Endodermal cell (in vitro differentiated cells): Measurements from ENCODE around the gene HCRTR1. TPM values are rescaled to one million over a fixed set of nuclear protein-coding genes. Genes with fewer than 3 reads are reported as not detected.

ENCODE experiments used
- DNase-seq: peaks from one replicate; pipeline ENCODE4 v3.0.0-alpha.2; 2017
- H3K27ac ChIP-seq: 2 replicates; pipeline ENCODE4 v1.5.1; 2013; ENCODE audit warnings: mild to moderate bottlenecking, low read depth, low read length, moderate library complexity
- H3K27me3 ChIP-seq: 2 replicates; pipeline ENCODE4 v1.6.1; 2013; ENCODE audit warnings: mild to moderate bottlenecking, low read length, moderate library complexity; ENCODE audit not compliant: insufficient read depth, control insufficient read depth, poor library complexity, severe bottlenecking
- H3K36me3 ChIP-seq: 2 replicates; pipeline ENCODE4 v1.7.0; 2013; ENCODE audit warnings: mild to moderate bottlenecking, low read length, moderate library complexity; ENCODE audit not compliant: control insufficient read depth, insufficient read depth
- H3K4me1 ChIP-seq: one replicate; pipeline ENCODE4 v1.7.0; 2013; ENCODE audit warnings: low read length; ENCODE audit not compliant: control insufficient read depth, insufficient read depth
- H3K4me3 ChIP-seq: 2 replicates; pipeline ENCODE4 v1.5.1; 2013; ENCODE audit warnings: mild to moderate bottlenecking, low read length, moderate library complexity
- H3K9ac ChIP-seq: 2 replicates; pipeline ENCODE4 v1.6.1; 2013; ENCODE audit warnings: mild to moderate bottlenecking, low read length, moderate library complexity; ENCODE audit not compliant: poor library complexity, severe bottlenecking; ENCODE audit errors: extremely low read depth
- H3K9me3 ChIP-seq: 2 replicates; pipeline ENCODE4 v1.6.1; 2013; ENCODE audit warnings: mild to moderate bottlenecking, low read length, moderate library complexity; ENCODE audit not compliant: control insufficient read depth
- H3K27ac Mint-ChIP-seq: 2 replicates; pipeline ENCODE4 v1.8.0; 2020; ENCODE audit warnings: mixed read lengths
- H3K27me3 Mint-ChIP-seq: 2 replicates; pipeline ENCODE4 v1.8.0; 2021; ENCODE audit warnings: mild to moderate bottlenecking, mixed read lengths; ENCODE audit not compliant: insufficient read depth
- H3K36me3 Mint-ChIP-seq: 2 replicates; pipeline ENCODE4 v1.8.0; 2020; ENCODE audit warnings: low read depth, mixed read lengths
- H3K4me1 Mint-ChIP-seq: 2 replicates; pipeline ENCODE4 v1.8.0; 2020; ENCODE audit warnings: mixed read lengths
- H3K4me3 Mint-ChIP-seq: 2 replicates; pipeline ENCODE4 v1.8.0; 2020; ENCODE audit warnings: mild to moderate bottlenecking, moderate library complexity, mixed read lengths
- H3K9me3 Mint-ChIP-seq: 2 replicates; pipeline ENCODE4 v1.8.0; 2020; ENCODE audit warnings: mild to moderate bottlenecking, mixed read lengths
- WGBS, 2 experiments: methylation state at CpG; one replicate each; pipeline versions ENCODE4 v1.1.5 to v1.1.7; 2013; ENCODE audit warnings: missing lambda C conversion rate in 2 of 2, mixed read lengths in 1 of 2; ENCODE audit not compliant: insufficient coverage in 1 of 2, insufficient read length in 1 of 2; 5-methylcytosine and 5-hydroxymethylcytosine counted together
- total RNA-seq, 2 donors: library from RNA; stranded (reverse); fragmentation: NEBNext Ultra II Directional in 1 of 2; extraction: Animal tissue kit (Norgen Biotek cat#: 25700) in 1 of 2; gene quantifications; 2 replicates in 1 of 2; 3 replicates in 1 of 2; pipeline ENCODE4 v1.2.1, GENCODE V29; 2021
- TF ChIP-seq, protein P1 (sequence below): fragments of 200-600 bp; sonication (generic); conservative IDR thresholded peaks from 2 replicates; pipeline ENCODE4 v1.5.0; 2021; ENCODE audit warnings: antibody characterized with exemption, mild to moderate bottlenecking

The HCRTR1 gene
- total RNA-seq, 2 donors from 2014 or later = not detected

DNA sequence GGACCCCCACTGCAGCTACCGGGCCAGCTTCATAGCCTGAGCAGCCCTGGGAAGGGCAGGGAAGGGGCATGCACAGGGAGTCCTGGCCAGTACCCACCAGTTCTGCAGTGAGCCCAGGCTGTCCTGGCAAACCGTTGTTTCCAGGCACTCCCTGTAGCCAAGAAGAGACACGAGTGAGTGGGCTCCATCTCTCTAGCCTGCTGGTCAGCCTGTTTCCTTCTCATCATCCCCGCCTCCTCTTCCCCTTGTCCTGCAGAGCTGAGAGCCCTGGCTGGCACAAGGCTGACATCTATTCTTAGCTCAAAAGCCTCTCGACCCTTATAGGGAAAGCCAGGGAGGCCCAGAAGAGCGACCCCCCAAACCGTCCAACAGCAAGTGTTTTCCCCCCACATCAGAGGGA, 57.7 kb downstream of the HCRTR1 start:
- no peaks in the 10 kb centered on the region for H3K27me3 ChIP-seq

DNA sequence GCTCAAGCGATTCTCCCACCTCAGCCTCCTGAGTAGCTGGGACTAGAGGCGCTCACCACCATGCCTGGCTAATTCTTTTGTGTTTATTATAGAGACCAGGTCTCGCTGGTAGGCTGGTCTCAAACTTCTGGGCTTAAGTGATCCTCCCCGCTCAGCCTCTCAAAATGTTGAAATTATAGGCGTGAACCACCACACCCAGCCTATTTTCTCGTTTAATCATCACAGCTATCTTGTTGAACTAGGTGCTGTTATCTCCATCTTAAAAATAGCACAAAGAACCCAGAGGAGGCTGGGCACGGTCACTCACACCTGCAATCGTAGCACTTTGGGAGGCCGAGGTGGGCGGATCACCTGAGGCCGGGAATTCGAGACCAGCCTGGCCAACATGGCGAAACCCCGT, 58.3 kb downstream of the HCRTR1 start:
- H3K27ac Mint-ChIP-seq = no peak overlapping the region
- Histone ChIP-seq H3K36me3 (no peaks in the 10 kb centered on the region), H3K27ac (no peak overlapping the region), H3K27me3 (no peaks in the 10 kb centered on the region), H3K4me3 (no peak overlapping the region), H3K9ac (no peak overlapping the region), H3K9me3 (no peaks in the 10 kb centered on the region), H3K4me1 (peaks cover under 1% of the 10 kb centered on the region)
- DNase-seq = no peak
- WGBS, 2 experiments = 90 to 94% methylated on average over 10 to 14 of the region's 14 CpGs
- H3K9me3 Mint-ChIP-seq = no peaks in the 10 kb centered on the region
- H3K4me1 Mint-ChIP-seq = peaks cover 1% of the 10 kb centered on the region
- TF ChIP-seq, protein P1, sequence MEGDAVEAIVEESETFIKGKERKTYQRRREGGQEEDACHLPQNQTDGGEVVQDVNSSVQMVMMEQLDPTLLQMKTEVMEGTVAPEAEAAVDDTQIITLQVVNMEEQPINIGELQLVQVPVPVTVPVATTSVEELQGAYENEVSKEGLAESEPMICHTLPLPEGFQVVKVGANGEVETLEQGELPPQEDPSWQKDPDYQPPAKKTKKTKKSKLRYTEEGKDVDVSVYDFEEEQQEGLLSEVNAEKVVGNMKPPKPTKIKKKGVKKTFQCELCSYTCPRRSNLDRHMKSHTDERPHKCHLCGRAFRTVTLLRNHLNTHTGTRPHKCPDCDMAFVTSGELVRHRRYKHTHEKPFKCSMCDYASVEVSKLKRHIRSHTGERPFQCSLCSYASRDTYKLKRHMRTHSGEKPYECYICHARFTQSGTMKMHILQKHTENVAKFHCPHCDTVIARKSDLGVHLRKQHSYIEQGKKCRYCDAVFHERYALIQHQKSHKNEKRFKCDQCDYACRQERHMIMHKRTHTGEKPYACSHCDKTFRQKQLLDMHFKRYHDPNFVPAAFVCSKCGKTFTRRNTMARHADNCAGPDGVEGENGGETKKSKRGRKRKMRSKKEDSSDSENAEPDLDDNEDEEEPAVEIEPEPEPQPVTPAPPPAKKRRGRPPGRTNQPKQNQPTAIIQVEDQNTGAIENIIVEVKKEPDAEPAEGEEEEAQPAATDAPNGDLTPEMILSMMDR = no peak
- no peaks in the 10 kb centered on the region for H3K27me3 Mint-ChIP-seq
- no peak overlapping the region for H3K4me3 Mint-ChIP-seq
- H3K36me3 Mint-ChIP-seq = no peaks in the 10 kb centered on the region

More for the DNA sequence above, 57.7 kb downstream of the HCRTR1 start:
- H3K9ac ChIP-seq = no peak overlapping the region
- Mint-ChIP-seq H3K36me3 (no peaks in the 10 kb centered on the region), H3K9me3 (no peaks in the 10 kb centered on the region), H3K4me1 (peaks cover 5% of the 10 kb centered on the region), H3K4me3 (no peak overlapping the region), H3K27me3 (no peaks in the 10 kb centered on the region), H3K27ac (no peak overlapping the region)
- TF ChIP-seq, protein P1 = no peak
- H3K27ac ChIP-seq = no peak overlapping the region
- H3K9me3 ChIP-seq = no peaks in the 10 kb centered on the region
- no peaks in the 10 kb centered on the region for H3K4me1 ChIP-seq
- H3K4me3 ChIP-seq = no peak overlapping the region
- no peak for DNase-seq
- 86% methylated on average over 6 to 7 of the region's 7 CpGs for WGBS, 2 experiments
- no peaks in the 10 kb centered on the region for H3K36me3 ChIP-seq

Other genes with a start within 250 kb of the HCRTR1 start
- 1 to 10 TPM; 3.0 to 3.4 TPM for gene FABP3, start 244.6 kb upstream of the HCRTR1 start, total RNA-seq
- 10 to 100 TPM; 25.9 to 35.1 TPM for gene SERINC2, start 204.5 kb upstream of the HCRTR1 start, total RNA-seq
- 1 to 10 TPM; 3.0 to 3.4 TPM for gene TINAGL1, start 41.2 kb upstream of the HCRTR1 start, total RNA-seq
- gene PEF1, start 27.2 kb downstream of the HCRTR1 start, total RNA-seq = 10 to 100 TPM; 51.4 to 59.1 TPM
- 1 to 10 TPM; 7.4 to 9.9 TPM for gene COL16A1, start 86.3 kb downstream of the HCRTR1 start, total RNA-seq
- gene ADGRB2, start 146.7 kb downstream of the HCRTR1 start, total RNA-seq = 10 to 100 TPM; 13.1 to 22.7 TPM
- 1 to 10 TPM; 2.0 to 3.1 TPM for gene SPOCD1, start 198.3 kb downstream of the HCRTR1 start, total RNA-seq